Neural cell (in vitro differentiated cells): ENCODE results near the gene PGAP1. TPM values are rescaled to one million over a fixed set of nuclear protein-coding genes. Genes with fewer than 3 reads are reported as not detected.

Source experiments
- H2AFZ ChIP-seq: fragments of 200-600, 300-800 bp; sonication (generic), shearing (Covaris generic); 2 replicates; pipeline ENCODE4 v1.6.0; 2014; ENCODE audit warnings: low read depth, mild to moderate bottlenecking, antibody characterized with exemption, low read length, moderate library complexity
- H3F3A ChIP-seq: fragments of 200-600 bp; shearing (Covaris generic); 2 replicates; pipeline ENCODE4 v1.6.1; 2016; ENCODE audit warnings: mild to moderate bottlenecking, moderate library complexity, mixed read lengths, antibody characterized with exemption, low read length; ENCODE audit not compliant: insufficient read depth, poor library complexity, severe bottlenecking
- H3K27ac ChIP-seq: fragments of 200-600, 300-800 bp; sonication (generic), shearing (Covaris generic); 2 replicates; pipeline ENCODE4 v1.5.1; 2014; ENCODE audit warnings: mild to moderate bottlenecking, low read length, moderate library complexity
- H3K27me3 ChIP-seq: fragments of 300-800, 200-600 bp; sonication (generic), shearing (Covaris generic); 2 replicates; pipeline ENCODE4 v1.6.0; 2014; ENCODE audit warnings: mild to moderate bottlenecking, low read depth, low read length, moderate library complexity; ENCODE audit not compliant: insufficient read depth
- H3K36me3 ChIP-seq: fragments of 300-800, 200-600 bp; sonication (generic), shearing (Covaris generic); 2 replicates; pipeline ENCODE4 v1.5.1; 2014; ENCODE audit warnings: mild to moderate bottlenecking, antibody characterized with exemption, low read length, moderate library complexity; ENCODE audit not compliant: insufficient read depth
- H3K4me2 ChIP-seq: fragments of 300-800, 200-600 bp; sonication (generic), shearing (Covaris generic); 2 replicates; pipeline ENCODE4 v1.6.0; 2014; ENCODE audit warnings: mild to moderate bottlenecking, low read length
- H3K4me3 ChIP-seq: fragments of 300-800, 200-600 bp; sonication (generic), shearing (Covaris generic); 2 replicates; pipeline ENCODE4 v1.5.1; 2014; ENCODE audit warnings: mild to moderate bottlenecking, low read length, moderate library complexity
- H3K79me2 ChIP-seq: fragments of 200-600 bp; shearing (Covaris generic); replicated peaks from 2 replicates; pipeline ENCODE4 v1.6.0; 2014; ENCODE audit warnings: mild to moderate bottlenecking, low read length, moderate library complexity; ENCODE audit not compliant: insufficient read depth
- H3K9ac ChIP-seq: fragments of 300-800, 200-600 bp; sonication (generic), shearing (Covaris generic); 2 replicates; pipeline ENCODE4 v1.6.1; 2016; ENCODE audit warnings: mild to moderate bottlenecking, low read length, mixed read lengths
- H3K9me2 ChIP-seq: fragments of 200-600 bp; shearing (Covaris generic); 2 replicates; pipeline ENCODE4 v1.6.1; 2016; ENCODE audit warnings: mild to moderate bottlenecking, low read length, mixed read lengths; ENCODE audit not compliant: insufficient read depth
- H3K9me3 ChIP-seq: fragments of 200-600, 300-800 bp; sonication (generic), shearing (Covaris generic); 2 replicates; pipeline ENCODE4 v1.6.1; 2016; ENCODE audit warnings: mild to moderate bottlenecking, mixed run types, low read length, moderate library complexity, mixed read lengths
- H4K20me1 ChIP-seq: fragments of 200-600 bp; shearing (Covaris generic); 2 replicates; pipeline ENCODE4 v1.6.1; 2016; ENCODE audit warnings: mild to moderate bottlenecking, mixed run types; ENCODE audit not compliant: insufficient read depth
- CTCF ChIP-seq: fragments of 450-650 bp; IDR thresholded peaks from 2 replicates; pipeline ENCODE4 v1.5.1; 2014; ENCODE audit warnings: antibody characterized with exemption, mild to moderate bottlenecking, moderate library complexity; ENCODE audit not compliant: poor library complexity, severe bottlenecking
- EP300 ChIP-seq: fragments of 450-650 bp; conservative IDR thresholded peaks from 2 replicates; pipeline ENCODE4 v1.6.1; 2014; ENCODE audit warnings: antibody characterized with exemption, mild to moderate bottlenecking, moderate library complexity; ENCODE audit not compliant: poor library complexity, severe bottlenecking
- EZH2 ChIP-seq: fragments of 200-600, 300-800 bp; shearing (Covaris generic), sonication (generic); IDR thresholded peaks from 2 replicates; pipeline ENCODE4 v1.6.1; 2014; ENCODE audit warnings: antibody characterized with exemption, low read length, borderline replicate concordance, mild to moderate bottlenecking; ENCODE audit not compliant: insufficient read depth, poor library complexity, severe bottlenecking
- MXI1 ChIP-seq: fragments of 450-650 bp; conservative IDR thresholded peaks from 2 replicates; pipeline ENCODE4 v1.6.1; 2014; ENCODE audit warnings: antibody characterized with exemption, mild to moderate bottlenecking; ENCODE audit not compliant: poor library complexity, severe bottlenecking
- POLR2AphosphoS5 ChIP-seq: IDR thresholded peaks from 2 replicates; pipeline ENCODE4 v1.6.1; 2012
- RAD21 ChIP-seq: fragments of 450-650 bp; conservative IDR thresholded peaks from 2 replicates; pipeline ENCODE4 v1.6.1; 2014; ENCODE audit warnings: antibody characterized with exemption, mild to moderate bottlenecking, moderate library complexity
- SMC3 ChIP-seq: fragments of 450-650 bp; conservative IDR thresholded peaks from 2 replicates; pipeline ENCODE4 v1.6.1; 2014; ENCODE audit warnings: antibody characterized with exemption, mild to moderate bottlenecking, moderate library complexity; ENCODE audit not compliant: poor library complexity
- TAF1 ChIP-seq: IDR thresholded peaks from 2 replicates; pipeline ENCODE4 v1.6.1; 2012; ENCODE audit warnings: low read depth
- polyA plus RNA-seq: library from polyadenylated mRNA; depleted of rRNA; stranded (reverse); fragments of >200 nt; gene quantifications from 2 replicates; pipeline ENCODE4 v1.2.3, GENCODE V29; 2014
- TF ChIP-seq, protein P1 (sequence below): IDR thresholded peaks from 2 replicates; pipeline ENCODE4 v1.6.1; 2012; ENCODE audit warnings: borderline replicate concordance

The PGAP1 gene
- polyA plus RNA-seq, 1 donor from 2014 or later = 63.3 TPM

DNA sequence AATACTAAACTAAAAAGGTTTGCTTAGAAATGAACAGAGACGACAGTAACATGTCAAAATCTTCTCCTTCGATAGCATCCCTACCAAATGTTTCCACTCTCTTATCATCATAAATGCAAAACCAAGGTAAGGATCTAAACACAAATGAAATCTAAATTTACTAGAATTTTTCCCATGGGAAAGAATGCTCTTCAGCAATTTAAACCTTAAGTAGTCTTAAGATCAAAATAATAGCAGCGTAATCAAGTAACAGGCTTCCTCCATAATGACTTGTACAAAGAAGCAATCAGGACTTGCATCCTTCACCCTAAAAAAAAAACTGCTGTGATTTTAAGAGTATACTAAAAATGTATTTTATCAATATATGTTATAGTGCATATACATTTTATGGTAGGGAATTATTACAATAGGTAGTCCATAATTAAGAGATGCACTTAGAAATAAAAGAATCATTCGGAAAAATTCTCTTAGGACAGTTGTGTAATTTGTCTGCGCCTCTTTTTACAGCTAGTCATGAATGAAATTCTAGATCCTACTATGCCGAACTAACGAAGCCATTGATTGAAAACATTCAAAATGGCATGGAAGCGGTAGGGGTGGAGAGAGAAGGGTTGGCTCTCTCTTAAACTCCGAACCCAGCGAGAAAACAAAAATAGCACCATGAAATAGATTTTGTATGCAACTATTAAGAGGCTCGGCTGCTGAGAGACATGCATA lies 1.3 kb downstream of the PGAP1 start:
- Histone ChIP-seq H3K9me2 (no peaks in the 10 kb centered on the region), H3K4me3 (peak overlapping the region; percentile 88), H3K9ac (peak overlapping the region; percentile 95), H2AFZ (peak overlapping the region; percentile 16), H3K9me3 (no peaks in the 10 kb centered on the region), H3K4me2 (peak overlapping the region; percentile 76), H3K27ac (peak overlapping the region; percentile 93), H3K27me3 (no peaks in the 10 kb centered on the region), H3K36me3 (no peaks in the 10 kb centered on the region), H4K20me1 (no peaks in the 10 kb centered on the region), H3K79me2 (peaks cover 62% of the 10 kb centered on the region), H3F3A (no peaks in the 10 kb centered on the region)
- TF ChIP-seq EP300 (no peak), CTCF (no peak), POLR2AphosphoS5 (no peak), MXI1 (no peak)
- TF ChIP-seq, protein P1, sequence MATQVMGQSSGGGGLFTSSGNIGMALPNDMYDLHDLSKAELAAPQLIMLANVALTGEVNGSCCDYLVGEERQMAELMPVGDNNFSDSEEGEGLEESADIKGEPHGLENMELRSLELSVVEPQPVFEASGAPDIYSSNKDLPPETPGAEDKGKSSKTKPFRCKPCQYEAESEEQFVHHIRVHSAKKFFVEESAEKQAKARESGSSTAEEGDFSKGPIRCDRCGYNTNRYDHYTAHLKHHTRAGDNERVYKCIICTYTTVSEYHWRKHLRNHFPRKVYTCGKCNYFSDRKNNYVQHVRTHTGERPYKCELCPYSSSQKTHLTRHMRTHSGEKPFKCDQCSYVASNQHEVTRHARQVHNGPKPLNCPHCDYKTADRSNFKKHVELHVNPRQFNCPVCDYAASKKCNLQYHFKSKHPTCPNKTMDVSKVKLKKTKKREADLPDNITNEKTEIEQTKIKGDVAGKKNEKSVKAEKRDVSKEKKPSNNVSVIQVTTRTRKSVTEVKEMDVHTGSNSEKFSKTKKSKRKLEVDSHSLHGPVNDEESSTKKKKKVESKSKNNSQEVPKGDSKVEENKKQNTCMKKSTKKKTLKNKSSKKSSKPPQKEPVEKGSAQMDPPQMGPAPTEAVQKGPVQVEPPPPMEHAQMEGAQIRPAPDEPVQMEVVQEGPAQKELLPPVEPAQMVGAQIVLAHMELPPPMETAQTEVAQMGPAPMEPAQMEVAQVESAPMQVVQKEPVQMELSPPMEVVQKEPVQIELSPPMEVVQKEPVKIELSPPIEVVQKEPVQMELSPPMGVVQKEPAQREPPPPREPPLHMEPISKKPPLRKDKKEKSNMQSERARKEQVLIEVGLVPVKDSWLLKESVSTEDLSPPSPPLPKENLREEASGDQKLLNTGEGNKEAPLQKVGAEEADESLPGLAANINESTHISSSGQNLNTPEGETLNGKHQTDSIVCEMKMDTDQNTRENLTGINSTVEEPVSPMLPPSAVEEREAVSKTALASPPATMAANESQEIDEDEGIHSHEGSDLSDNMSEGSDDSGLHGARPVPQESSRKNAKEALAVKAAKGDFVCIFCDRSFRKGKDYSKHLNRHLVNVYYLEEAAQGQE = no peak

- Histone ChIP-seq H2AFZ (no peak overlapping the region), H3K36me3 (no peaks in the 10 kb centered on the region), H3K9me2 (no peaks in the 10 kb centered on the region), H3K4me2 (peak overlapping the region; percentile 76), H3K27me3 (no peaks in the 10 kb centered on the region), H3K27ac (peak overlapping the region; percentile 93), H3K4me3 (peak overlapping the region; percentile 88), H3K9me3 (no peaks in the 10 kb centered on the region), H3K9ac (peak overlapping the region; percentile 95), H4K20me1 (no peaks in the 10 kb centered on the region), H3F3A (no peaks in the 10 kb centered on the region), H3K79me2 (peaks cover 74% of the 10 kb centered on the region)
- TF ChIP-seq MXI1 (no peak), EP300 (no peak), TAF1 (no peak), RAD21 (no peak), SMC3 (no peak), POLR2AphosphoS5 (no peak), CTCF (no peak), EZH2 (no peak)
- TF ChIP-seq, protein P1 = no peak
Observed at GRCh38 chr2:196924051-196924450, 2.5 kb downstream of the PGAP1 start.
